HL-60 (cell line): ENCODE results near the gene BLOC1S5.

Experiments
- DNase-seq, 2 experiments: peaks; one replicate each; pipeline ENCODE4 v3.0.0-alpha.2; 2010 to 2020; ENCODE audit warnings: low read depth in 1 of 2, low spot score in 1 of 2
- H3K27ac ChIP-seq: fragments of 250-450 bp; sonication (Bioruptor Pico); replicated peaks from 2 replicates; pipeline ENCODE4 v1.5.1; 2020; ENCODE audit warnings: mild to moderate bottlenecking, moderate library complexity
- H3K27me3 ChIP-seq: fragments of 250-450 bp; sonication (Bioruptor Pico); 2 replicates; pipeline ENCODE4 v1.5.1; 2021; ENCODE audit warnings: mild to moderate bottlenecking, moderate library complexity; ENCODE audit not compliant: insufficient read depth, poor library complexity, severe bottlenecking
- H3K4me3 ChIP-seq: replicated peaks from 2 replicates; pipeline ENCODE4 v1.5.1; 2011; ENCODE audit warnings: mild to moderate bottlenecking, control low read depth, low read length; ENCODE audit not compliant: insufficient read depth
- GABPA ChIP-seq: IDR thresholded peaks from 2 replicates; pipeline ENCODE4 v1.6.1; 2012; ENCODE audit warnings: low read depth
- POLR2AphosphoS5 ChIP-seq: IDR thresholded peaks from 2 replicates; pipeline ENCODE4 v1.6.1; 2012; ENCODE audit warnings: low read depth
- SPI1 ChIP-seq: IDR thresholded peaks from 2 replicates; pipeline ENCODE4 v1.6.1; 2012; ENCODE audit warnings: low read depth, mild to moderate bottlenecking, borderline replicate concordance
- TF ChIP-seq, protein P1 (sequence below): IDR thresholded peaks from one replicate; pipeline ENCODE4 v1.5.1; 2011; ENCODE audit warnings: low read length, control low read depth, inconsistent platforms; ENCODE audit not compliant: insufficient read depth
- TF ChIP-seq, protein P2 (sequence below): IDR thresholded peaks from 2 replicates; pipeline ENCODE4 v1.6.1; 2012; ENCODE audit warnings: low read depth; ENCODE audit not compliant: insufficient replicate concordance

BLOC1S5 gene

DNA sequence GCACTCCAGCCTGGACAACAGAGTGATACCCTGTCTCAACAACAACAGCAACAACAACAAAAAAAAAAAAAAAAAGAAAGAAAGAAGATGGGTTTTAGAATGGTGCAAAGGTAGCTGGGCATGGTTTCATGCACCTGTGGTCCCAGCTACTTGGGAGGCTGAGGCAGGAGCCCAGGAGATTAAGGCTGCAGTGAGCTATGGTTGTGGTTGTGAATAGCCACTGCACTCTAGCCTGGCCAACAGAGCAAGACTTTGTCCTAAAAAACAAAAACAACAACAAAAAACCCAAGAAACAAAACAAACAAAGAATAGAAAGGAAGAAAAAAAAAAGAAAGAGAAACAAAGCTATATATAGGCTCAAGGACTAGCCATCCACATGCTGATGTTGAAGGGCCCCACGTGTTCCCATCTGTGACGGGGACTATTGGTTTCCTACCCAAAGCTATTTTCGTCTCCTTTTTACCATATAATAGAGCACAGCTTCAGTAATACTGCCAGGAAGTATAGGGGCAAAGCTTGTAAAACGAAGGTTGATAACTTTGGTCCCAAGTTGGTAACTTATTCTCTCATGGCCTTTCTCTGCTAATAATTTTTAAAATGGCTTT is 46.0 kb upstream of the BLOC1S5 start:
- Histone ChIP-seq H3K27ac (no peak overlapping the region), H3K27me3 (peaks cover 2% of the 10 kb centered on the region), H3K4me3 (no peak overlapping the region)
- no peak for DNase-seq
- TF ChIP-seq SPI1, result no peak
- no peak for TF ChIP-seq GABPA
- TF ChIP-seq, protein P1, sequence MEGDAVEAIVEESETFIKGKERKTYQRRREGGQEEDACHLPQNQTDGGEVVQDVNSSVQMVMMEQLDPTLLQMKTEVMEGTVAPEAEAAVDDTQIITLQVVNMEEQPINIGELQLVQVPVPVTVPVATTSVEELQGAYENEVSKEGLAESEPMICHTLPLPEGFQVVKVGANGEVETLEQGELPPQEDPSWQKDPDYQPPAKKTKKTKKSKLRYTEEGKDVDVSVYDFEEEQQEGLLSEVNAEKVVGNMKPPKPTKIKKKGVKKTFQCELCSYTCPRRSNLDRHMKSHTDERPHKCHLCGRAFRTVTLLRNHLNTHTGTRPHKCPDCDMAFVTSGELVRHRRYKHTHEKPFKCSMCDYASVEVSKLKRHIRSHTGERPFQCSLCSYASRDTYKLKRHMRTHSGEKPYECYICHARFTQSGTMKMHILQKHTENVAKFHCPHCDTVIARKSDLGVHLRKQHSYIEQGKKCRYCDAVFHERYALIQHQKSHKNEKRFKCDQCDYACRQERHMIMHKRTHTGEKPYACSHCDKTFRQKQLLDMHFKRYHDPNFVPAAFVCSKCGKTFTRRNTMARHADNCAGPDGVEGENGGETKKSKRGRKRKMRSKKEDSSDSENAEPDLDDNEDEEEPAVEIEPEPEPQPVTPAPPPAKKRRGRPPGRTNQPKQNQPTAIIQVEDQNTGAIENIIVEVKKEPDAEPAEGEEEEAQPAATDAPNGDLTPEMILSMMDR, result no peak
- TF ChIP-seq, protein P2, sequence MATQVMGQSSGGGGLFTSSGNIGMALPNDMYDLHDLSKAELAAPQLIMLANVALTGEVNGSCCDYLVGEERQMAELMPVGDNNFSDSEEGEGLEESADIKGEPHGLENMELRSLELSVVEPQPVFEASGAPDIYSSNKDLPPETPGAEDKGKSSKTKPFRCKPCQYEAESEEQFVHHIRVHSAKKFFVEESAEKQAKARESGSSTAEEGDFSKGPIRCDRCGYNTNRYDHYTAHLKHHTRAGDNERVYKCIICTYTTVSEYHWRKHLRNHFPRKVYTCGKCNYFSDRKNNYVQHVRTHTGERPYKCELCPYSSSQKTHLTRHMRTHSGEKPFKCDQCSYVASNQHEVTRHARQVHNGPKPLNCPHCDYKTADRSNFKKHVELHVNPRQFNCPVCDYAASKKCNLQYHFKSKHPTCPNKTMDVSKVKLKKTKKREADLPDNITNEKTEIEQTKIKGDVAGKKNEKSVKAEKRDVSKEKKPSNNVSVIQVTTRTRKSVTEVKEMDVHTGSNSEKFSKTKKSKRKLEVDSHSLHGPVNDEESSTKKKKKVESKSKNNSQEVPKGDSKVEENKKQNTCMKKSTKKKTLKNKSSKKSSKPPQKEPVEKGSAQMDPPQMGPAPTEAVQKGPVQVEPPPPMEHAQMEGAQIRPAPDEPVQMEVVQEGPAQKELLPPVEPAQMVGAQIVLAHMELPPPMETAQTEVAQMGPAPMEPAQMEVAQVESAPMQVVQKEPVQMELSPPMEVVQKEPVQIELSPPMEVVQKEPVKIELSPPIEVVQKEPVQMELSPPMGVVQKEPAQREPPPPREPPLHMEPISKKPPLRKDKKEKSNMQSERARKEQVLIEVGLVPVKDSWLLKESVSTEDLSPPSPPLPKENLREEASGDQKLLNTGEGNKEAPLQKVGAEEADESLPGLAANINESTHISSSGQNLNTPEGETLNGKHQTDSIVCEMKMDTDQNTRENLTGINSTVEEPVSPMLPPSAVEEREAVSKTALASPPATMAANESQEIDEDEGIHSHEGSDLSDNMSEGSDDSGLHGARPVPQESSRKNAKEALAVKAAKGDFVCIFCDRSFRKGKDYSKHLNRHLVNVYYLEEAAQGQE, result no peak
- TF ChIP-seq POLR2AphosphoS5, result no peak

DNA sequence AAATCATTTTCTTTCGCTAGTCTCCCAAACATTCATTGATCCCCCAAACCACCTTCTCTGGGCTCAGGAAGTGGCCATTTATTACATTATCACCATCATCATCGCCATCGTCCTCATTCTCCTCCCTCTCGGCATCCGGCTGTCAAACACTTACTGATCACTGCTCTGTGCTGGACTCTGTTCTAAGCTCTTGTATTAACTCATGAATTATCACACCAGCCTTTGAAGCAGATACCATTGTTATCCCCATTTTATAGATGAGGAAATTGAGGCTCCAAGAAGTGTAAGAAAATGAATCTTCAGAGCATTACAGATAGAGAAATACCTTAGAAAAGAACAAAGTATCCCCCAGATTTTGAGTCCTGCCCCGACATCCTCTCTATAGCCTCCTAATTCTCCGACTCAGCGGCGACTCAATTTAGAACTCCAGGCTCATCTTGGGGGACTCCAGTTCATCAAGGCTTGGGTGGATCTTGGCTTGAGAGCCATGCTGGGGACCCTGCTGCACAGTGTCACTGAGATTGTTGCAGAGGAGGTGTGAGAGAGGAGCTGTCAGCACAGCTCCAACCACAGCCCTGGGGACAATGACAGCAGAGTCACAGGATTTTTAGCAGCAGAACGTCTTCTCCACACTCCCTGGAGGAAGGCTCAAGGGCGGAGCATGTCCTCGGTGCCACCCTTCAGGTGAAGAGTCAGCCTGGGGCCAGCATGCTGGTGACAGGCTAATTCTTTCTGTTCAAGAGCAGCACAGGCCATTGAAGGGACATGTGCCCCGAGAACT is 44.8 kb upstream of the BLOC1S5 start:
- DNase-seq, result no peak
- Histone ChIP-seq H3K4me3 (no peak overlapping the region), H3K27me3 (no peaks in the 10 kb centered on the region), H3K27ac (no peak overlapping the region)
- TF ChIP-seq, protein P2, result no peak
- TF ChIP-seq, protein P1, result no peak
- TF ChIP-seq POLR2AphosphoS5 (no peak), GABPA (no peak), SPI1 (no peak)

DNA sequence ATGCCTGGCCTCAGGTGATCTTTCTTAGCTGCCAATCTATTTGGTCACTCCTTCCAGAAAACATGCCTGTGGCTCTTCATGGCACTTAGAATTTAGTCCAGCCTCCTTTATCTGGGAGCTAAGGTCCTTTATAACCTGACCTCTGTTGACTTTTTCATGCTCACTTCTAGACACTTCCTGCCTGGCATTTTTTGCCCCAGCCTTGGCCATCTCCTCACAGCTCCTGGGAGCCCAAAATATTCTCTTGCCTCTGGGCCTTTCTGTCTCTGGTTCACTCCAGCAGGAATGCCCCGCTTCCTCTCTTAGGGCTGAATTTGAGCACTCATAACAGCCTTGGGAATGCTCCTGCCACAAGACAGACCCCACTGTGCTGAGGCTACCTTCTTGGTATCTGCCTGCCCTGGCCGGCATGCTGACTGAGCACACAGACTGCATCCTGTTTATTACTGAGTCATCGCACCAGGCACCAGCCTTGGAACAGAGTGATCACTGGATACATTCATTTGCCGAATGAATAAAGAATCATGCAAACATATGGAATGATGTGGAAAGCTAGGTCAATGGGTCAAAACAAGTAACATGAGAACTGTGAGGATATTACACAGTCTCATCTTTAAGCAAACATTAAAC is 44.0 kb upstream of the BLOC1S5 start:
- Histone ChIP-seq H3K27me3 (no peaks in the 10 kb centered on the region), H3K4me3 (no peak overlapping the region), H3K27ac (no peak overlapping the region)
- no peak for DNase-seq
- TF ChIP-seq, protein P1, result no peak
- TF ChIP-seq GABPA (no peak), SPI1 (no peak), POLR2AphosphoS5 (no peak)
- TF ChIP-seq, protein P2, result no peak
